HG03159 (cell line): ENCODE data around the gene SUCO.

Experiments used
- ATAC-seq: cut with Tn5 transposase; IDR thresholded peaks from one replicate; pipeline ENCODE4 v1.9.1; 2021; ENCODE audit warnings: mild to moderate bottlenecking, moderate library complexity; ENCODE audit not compliant: unreplicated experiment

SUCO gene

DNA sequence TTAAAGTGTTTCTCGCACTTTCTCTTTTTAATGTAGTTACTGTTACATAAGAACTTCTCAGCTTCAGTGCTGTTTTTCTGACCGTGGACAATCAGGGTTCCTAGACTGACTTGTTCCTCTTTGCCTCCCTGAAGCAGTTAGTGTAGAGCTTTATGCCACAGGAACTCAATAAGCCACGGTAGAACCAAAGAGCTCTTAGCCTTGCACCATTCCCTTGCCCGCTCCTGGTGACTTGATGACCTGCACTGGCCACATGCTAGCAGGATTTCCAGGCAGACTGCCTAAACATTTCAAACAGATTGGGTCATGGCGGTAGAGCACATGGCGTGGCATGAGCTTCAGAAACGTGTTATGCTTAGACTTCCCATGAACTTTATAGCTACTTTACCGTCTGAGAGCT lies 107.2 kb downstream of the SUCO start:
- ATAC-seq, result no peak

- no peak for ATAC-seq
Observed at GRCh38 chr1:172641492-172641891, 108.5 kb downstream of the SUCO start.

DNA sequence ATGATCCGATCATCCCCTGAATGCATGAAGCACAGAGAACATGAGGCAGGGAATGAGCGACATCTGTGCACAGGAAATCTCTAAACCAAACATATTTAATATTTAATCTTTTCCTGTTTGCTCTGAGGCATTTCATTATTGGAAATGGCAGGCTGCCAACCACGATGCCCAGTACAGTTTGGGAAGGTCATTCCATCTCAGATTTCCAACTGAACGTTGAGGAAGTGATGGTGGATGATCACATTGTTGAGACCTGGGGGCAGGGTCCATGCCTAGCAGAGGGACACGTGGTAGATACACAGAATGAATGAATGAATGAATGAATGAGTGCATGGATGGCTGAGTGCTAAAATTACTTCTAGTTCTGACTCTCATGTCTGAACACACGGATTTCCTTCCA lies 110.0 kb downstream of the SUCO start:
- ATAC-seq, result no peak

DNA sequence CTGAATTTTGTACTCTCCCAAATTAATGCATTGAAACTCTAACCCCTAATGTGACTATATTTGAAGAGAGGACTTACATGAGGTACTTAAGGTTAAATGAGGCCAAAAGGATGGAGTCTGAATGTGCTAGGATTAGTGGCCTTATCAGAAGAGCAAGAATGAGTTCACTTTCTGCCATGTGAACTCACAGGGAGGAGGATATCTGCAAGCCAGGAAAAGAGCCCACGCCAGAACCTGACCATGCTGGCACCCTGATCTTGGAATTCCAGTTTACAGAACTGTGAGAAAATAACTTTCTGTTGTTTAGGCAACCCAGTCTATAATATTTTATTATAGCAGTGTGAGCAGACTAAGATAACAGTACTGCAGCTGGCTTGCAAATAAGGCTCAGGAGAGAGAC lies 113.7 kb downstream of the SUCO start:
- ATAC-seq, result no peak

- no peak for ATAC-seq
Observed at GRCh38 chr1:172647110-172647564, 114.2 kb downstream of the SUCO start.

GRCh38 chr1:172647987-172648386 lies 115.0 kb downstream of the SUCO start:
- no peak for ATAC-seq

DNA sequence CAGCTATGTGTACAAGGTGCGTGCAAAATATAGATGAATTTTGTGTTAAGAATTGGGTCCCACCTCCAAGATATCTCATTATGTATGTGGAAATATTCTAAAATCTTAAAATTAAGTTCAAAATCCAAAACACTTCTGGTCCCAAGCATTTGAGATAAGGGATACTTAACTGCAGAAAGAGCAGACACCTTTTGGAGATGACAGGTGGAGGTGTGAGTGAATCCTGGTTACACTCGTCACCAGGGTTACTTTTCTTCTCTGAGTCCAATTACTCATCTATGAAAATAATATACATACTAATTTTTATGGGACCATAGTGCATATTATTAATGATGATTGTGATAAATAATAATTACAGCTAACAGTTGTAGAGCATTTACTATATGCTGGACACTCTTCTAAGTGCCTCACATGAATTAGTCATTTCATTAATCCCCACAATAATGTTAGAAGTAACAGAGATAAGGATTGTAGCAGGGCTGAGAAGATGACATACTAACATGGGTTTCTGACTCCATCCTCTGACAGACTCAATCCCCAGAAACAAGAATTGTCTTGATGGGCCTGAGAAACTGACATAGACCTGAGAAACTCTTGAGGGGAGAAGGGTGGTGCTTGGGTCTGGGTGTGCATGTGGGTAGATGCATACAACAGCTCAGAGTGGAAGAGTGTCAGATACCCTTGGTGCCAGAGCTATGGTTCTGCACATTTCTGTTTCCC lies 117.7 kb downstream of the SUCO start:
- no peak for ATAC-seq

GRCh38 chr1:172653015-172653709 lies 120.2 kb downstream of the SUCO start:
- no peak for ATAC-seq

GRCh38 chr1:172654535-172654934 lies 121.6 kb downstream of the SUCO start:
- ATAC-seq, result no peak

GRCh38 chr1:172656576-172656975 lies 123.6 kb downstream of the SUCO start:
- no peak for ATAC-seq

- ATAC-seq, result no peak
Observed at GRCh38 chr1:172657586-172657985, 124.6 kb downstream of the SUCO start.

DNA sequence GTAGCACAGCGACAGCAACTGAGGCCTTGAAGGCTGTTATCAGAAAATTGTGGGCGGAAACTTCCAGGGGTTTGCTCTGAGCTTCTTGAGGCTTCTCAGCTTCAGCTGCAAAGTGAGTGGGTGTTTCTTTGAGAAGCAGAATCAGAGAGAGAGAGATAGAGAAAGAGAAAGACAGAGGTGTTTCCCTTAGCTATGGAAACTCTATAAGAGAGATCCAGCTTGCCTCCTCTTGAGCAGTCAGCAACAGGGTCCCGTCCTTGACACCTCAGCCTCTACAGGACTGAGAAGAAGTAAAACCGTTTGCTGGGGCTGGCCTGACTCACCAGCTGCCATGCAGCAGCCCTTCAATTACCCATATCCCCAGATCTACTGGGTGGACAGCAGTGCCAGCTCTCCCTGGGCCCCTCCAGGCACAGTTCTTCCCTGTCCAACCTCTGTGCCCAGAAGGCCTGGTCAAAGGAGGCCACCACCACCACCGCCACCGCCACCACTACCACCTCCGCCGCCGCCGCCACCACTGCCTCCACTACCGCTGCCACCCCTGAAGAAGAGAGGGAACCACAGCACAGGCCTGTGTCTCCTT lies 126.0 kb downstream of the SUCO start, which contains the start of gene FASLG:
Gene FASLG, plus strand, starts transcription at position 233 of the 583 bp plus-strand sequence. Its CDS starts 99 bp downstream, at position 332.
- no peak for ATAC-seq

DNA sequence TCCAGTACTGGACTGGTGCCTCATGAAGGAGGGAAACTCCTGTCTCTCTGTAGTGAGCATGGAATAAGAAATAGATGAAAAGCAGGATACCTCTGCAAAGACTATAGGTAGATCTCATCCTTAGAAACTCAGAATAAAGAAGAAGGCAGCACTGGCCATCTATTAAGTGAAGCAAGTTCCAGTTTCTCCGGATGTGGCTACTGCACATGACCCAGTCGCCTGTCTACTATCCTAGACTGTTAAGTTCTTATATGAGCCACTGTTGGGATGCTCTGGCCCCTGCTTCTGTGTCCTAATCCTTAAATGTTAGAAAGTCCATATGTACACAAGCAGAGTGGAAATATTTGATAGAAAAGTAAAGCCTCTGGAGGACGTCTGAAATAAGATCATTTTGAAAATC lies 128.2 kb downstream of the SUCO start:
- ATAC-seq, result no peak
